Measurements from ENCODE around the gene MYO1G.

Gene MYO1G

DNA sequence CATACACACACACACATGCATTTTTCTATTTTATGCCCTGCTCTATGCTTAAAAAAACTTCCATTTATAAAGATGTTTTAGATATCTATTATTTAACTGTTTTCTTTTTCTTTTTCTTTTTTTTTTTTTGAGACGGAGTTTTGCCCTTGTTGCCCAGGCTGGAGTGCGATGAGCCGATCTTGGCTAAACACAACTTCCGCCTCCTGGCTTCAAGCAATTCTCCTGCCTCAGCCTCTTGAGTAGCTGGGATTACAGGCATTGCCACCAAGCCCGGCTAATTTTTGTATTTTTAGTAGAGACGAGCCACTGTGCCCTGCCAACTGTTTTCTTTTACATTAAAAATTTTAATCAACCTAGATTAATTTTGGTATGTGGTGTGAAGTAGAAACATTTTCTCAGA lies 47.9 kb downstream of the MYO1G start:
- Mint-ChIP-seq H3K27me3 (no peaks in the 10 kb centered on the region), H3K36me3 (ENCODE audit: low read depth) (no peaks in the 10 kb centered on the region), H3K9me3 (no peaks in the 10 kb centered on the region), H3K4me1 (no peaks in the 10 kb centered on the region), H3K4me3 (no peak overlapping the region), H3K27ac (no peak overlapping the region)
- ATAC-seq (no peak), DNase-seq (no peak)

DNA sequence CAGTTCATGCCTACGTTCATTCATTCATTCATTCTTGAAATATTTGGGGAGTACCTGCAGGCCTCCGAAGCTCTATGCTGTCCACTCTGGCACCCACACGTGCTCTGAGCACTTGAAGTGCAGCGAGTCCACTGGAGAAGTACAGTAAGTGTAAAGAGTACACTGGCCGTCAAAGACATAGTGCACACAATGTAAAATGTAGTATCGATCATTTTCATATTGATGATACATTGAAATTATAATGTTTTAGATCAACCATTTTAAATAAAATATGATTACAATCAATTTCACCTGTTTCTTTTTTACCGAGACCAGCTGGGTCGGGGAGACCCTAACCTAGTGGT lies 56.5 kb downstream of the MYO1G start:
- DNase-seq (no peak), ATAC-seq (no peak)
- H3K27ac Mint-ChIP-seq: no peak overlapping the region
- no peaks in the 10 kb centered on the region for H3K27me3 Mint-ChIP-seq
- peaks cover 9% of the 10 kb centered on the region for H3K4me1 Mint-ChIP-seq
- H3K36me3 Mint-ChIP-seq (ENCODE audit: low read depth): no peaks in the 10 kb centered on the region
- no peaks in the 10 kb centered on the region for H3K9me3 Mint-ChIP-seq
- H3K4me3 Mint-ChIP-seq: no peak overlapping the region

DNA sequence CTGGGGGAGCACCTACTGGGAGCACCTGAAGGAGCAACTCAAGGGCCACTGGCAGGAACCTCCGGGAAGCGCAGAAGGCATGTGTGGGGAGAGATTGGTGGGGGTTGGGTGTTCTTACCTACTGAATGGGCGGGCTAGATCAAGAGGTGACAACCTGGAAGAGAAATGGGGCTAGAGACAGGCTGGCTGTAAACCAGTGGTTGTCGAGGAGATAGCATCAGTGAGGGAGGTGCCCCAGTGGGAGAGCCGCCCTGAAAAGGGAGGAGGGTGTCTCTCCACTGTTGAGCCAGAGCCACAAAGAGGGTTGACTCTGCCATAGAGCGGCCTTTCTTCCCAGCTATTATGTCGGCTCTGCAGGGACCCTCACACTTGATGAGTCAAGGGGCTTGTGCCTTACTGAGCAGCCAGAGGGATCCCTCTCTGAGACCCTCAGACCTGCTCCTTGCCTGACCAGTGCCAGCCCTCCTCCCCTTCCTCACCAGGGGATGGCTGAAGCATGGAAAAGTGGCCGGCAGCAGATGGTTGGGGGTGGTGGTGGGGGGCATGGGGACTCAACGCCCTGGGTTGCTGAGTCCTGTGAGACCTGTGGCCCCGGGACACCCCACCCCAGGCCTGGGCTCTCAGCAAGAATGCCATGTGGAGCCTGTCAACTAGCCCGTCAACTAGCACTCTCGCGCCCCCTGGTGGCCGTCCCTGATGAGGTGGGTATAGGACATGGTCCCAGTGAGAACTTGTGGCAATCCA lies 57.0 kb downstream of the MYO1G start:
- Mint-ChIP-seq H3K4me1 (peaks cover 9% of the 10 kb centered on the region), H3K27ac (peak overlapping the region; percentile 42), H3K27me3 (no peaks in the 10 kb centered on the region), H3K9me3 (no peaks in the 10 kb centered on the region), H3K4me3 (no peak overlapping the region), H3K36me3 (ENCODE audit: low read depth) (no peaks in the 10 kb centered on the region)
- peak; percentile 98 for ATAC-seq
- peak; percentile 99 for DNase-seq

DNA sequence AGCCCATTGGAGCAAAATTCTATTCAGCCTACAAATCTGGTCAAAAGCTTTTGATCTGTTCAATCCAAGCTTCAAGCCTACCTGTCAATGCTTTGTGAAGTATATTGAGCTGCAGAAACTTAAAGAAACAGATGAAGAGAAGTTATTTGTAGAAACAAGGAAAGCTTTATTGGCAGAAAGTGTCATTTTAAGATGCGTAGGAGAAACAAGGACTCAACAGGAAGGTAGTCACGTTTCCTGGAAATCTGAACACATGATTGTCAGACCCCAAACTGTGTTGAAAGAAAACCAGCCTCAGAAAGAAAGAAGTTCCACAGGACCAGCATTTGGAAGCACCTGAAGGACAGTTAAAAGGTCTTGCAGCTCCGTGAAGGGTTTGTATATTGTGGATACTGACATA lies 58.7 kb downstream of the MYO1G start:
- Mint-ChIP-seq H3K27ac (peak overlapping the region; percentile 22), H3K4me1 (peaks cover 16% of the 10 kb centered on the region), H3K4me3 (no peak overlapping the region), H3K9me3 (no peaks in the 10 kb centered on the region), H3K27me3 (no peaks in the 10 kb centered on the region), H3K36me3 (ENCODE audit: low read depth) (no peaks in the 10 kb centered on the region)
- ATAC-seq: no peak
- DNase-seq: no peak

DNA sequence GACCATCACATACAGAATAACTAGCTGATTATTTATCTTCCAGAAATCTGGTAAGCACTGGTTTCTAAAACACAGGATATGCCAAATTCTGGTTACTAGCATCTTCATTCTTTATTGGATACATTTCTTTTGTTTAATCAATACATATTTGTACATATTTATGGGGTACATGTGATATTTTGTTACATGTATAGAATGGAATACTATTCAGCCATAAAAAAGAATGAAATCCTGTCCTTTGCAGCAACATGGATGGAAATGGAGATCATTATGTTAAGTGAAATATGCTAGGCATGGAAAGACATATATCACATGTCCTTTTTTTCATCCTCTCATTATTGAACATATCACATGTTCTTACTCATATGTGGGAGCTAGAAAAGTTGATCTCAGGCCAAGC lies 60.8 kb downstream of the MYO1G start:
- ATAC-seq (no peak), DNase-seq (no peak)
- Mint-ChIP-seq H3K27me3 (no peaks in the 10 kb centered on the region), H3K9me3 (no peaks in the 10 kb centered on the region), H3K4me1 (peaks cover 29% of the 10 kb centered on the region), H3K27ac (no peak overlapping the region), H3K36me3 (ENCODE audit: low read depth) (no peaks in the 10 kb centered on the region), H3K4me3 (no peak overlapping the region)

DNA sequence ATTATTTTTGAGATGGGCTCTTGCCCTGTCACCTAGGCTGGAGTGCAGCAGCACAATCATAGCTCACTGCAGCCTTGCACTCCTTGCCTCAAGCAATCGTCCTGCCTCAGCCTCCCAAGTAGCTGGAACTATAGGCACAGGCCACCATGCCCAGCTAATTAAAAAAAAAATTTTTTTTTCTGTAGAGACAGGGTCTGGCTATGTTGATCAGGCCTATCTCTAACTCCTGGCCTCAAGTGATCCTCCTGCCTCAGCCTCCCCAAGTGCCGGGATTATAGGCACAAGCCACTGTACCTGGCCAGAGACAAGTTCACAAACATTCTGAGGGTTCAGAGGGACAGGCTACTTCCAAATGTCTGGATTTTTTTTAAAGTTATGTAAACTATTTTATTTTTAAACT lies 61.4 kb downstream of the MYO1G start:
- Mint-ChIP-seq H3K4me3 (no peak overlapping the region), H3K27me3 (no peaks in the 10 kb centered on the region), H3K9me3 (no peaks in the 10 kb centered on the region), H3K4me1 (peaks cover 29% of the 10 kb centered on the region), H3K36me3 (ENCODE audit: low read depth) (no peaks in the 10 kb centered on the region), H3K27ac (no peak overlapping the region)
- no peak for DNase-seq
- no peak for ATAC-seq

DNA sequence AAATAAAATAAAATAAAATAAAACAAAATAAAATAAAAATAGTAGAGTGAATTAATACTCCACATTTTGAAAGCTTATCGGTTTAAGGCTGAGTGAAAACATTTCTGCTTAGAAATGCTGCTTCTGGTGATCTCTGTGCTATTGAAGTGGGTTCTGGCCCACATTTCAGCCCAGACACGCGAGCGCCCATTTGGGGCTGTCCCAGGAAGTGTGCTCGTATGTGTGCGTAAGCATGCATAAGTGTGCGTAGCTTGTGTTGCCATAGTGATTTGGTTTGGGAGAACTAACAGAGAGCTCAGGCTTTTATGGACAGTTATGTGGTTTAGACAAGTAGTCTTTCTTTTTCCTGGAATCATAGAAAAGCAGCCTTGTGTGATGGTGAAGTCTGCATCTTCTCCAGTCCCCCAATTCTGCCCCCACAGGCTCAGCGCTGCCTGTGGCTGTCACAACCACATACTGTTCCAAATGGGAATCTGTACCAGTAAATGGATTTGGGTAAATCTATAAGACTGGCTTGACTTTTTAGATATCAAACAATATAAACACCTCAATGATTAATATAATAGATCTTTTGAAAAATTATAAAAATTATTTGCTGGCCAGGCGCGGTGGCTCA lies 63.7 kb downstream of the MYO1G start:
- Mint-ChIP-seq H3K4me1 (peaks cover 22% of the 10 kb centered on the region), H3K36me3 (ENCODE audit: low read depth) (no peaks in the 10 kb centered on the region), H3K9me3 (no peaks in the 10 kb centered on the region), H3K27me3 (no peaks in the 10 kb centered on the region), H3K27ac (peak overlapping the region; percentile 89), H3K4me3 (no peak overlapping the region)
- peak; percentile 68 for DNase-seq
- ATAC-seq: peak; percentile 99

DNA sequence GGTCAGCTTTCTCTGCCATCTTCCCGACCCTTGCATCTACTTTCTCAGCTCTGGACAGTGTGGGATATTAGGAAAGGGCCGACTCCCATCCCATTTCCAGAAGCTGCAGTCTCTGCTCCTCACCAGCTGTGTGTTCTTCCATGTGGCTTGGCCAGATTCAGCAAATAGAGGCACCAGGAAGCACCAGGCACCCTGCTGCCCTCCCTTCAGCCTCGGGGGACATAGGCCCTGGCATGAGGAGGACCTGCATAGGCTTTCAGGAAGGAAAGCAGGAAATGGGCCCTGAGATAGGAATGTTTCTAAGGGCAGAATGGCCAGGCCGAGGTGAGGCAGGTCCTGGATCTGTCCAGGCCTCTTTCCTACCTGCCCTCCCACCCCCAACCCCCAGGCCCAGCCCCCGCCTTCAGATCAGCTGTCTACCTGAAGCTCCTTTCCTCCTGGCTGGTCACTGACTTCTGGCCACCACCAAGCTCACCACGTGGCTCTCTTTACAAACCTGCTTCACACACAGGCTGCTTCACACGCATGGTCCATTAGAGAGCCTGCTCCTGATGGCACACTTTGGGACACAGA lies 66.0 kb downstream of the MYO1G start:
- no peak for ATAC-seq
- Mint-ChIP-seq H3K4me3 (no peak overlapping the region), H3K36me3 (ENCODE audit: low read depth) (no peaks in the 10 kb centered on the region), H3K27ac (peak overlapping the region; percentile 64), H3K9me3 (no peaks in the 10 kb centered on the region), H3K4me1 (peaks cover 22% of the 10 kb centered on the region), H3K27me3 (no peaks in the 10 kb centered on the region)
- DNase-seq: no peak

All from activated naive CD8-positive, alpha-beta T cell treated with anti-CD3 and anti-CD28 coated beads, Interleukin-2, amount 50 U/mL, for 24 hours (primary cell).